ENCODE measurements around the gene XPNPEP2. TPM values are rescaled to one million over a fixed set of nuclear protein-coding genes. Genes with fewer than 3 reads are reported as not detected.

Gene XPNPEP2
- total RNA-seq, 1 experiment from 2014 or later, result not detected

DNA sequence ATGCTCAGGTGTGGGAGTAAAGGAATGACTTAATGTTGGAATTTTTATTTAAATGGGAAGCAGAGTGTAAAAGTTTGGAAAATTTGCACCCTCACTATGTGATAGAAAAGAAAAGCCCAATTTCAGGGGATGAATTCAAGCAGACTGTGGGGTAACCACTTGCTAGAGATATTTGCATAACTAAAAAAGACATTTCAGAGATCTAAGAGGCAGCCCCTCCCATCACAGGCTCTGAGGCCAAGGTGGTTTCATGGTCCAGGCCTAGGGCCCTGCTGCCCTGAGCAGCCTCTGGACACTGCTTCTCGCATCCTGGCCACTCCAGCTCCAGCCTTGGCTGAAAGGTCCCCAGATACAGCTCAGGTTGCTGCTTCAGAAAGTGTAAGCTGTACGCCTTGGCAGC is 5.9 kb upstream of the XPNPEP2 start:
- intact Hi-C loops (cut with micrococcal nuclease; ENCODE audit: unreplicated experiment), result no loop called here
- Histone ChIP-seq H3K9me3 (ENCODE audit: control insufficient read depth, insufficient read depth, low read depth, low read length) (no peaks in the 10 kb centered on the region), H3K4me3 (ENCODE audit: low read depth in 2 of 2, low read length in 2 of 2) (no peak overlapping the region), H3K27ac (ENCODE audit: low read length) (no peak overlapping the region), H3K4me1 (ENCODE audit: control insufficient read depth, insufficient read depth, low read length) (no peaks in the 10 kb centered on the region), H3K36me3 (ENCODE audit: control insufficient read depth, insufficient read depth, low read length) (no peaks in the 10 kb centered on the region), H3K27me3 (ENCODE audit: control insufficient read depth, insufficient read depth, low read length) (no peaks in the 10 kb centered on the region)
- DNase-seq (ENCODE audit: low read depth, low spot score) (no peak), ATAC-seq (no peak)
- no TSS peak for BruUV-seq (replicated peaks)
- in situ Hi-C loops (cut with HindIII; ENCODE audit: low pct_unique_long_range_greater_than_20kb, low sequenced_read_pairs), result no loop called here
- POLR2A ChIA-PET, result no interaction called here
- CTCF ChIA-PET, result no interaction called here
- TF ChIP-seq SIN3A (IDR thresholded peaks at IDR 0.05; ENCODE audit: borderline replicate concordance, insufficient read depth, low read depth, low read length) (no peak), TCF7L2 (IDR thresholded peaks at IDR 0.05; ENCODE audit: low read depth, low read length) (no peak)
- TF ChIP-seq, protein P1, sequence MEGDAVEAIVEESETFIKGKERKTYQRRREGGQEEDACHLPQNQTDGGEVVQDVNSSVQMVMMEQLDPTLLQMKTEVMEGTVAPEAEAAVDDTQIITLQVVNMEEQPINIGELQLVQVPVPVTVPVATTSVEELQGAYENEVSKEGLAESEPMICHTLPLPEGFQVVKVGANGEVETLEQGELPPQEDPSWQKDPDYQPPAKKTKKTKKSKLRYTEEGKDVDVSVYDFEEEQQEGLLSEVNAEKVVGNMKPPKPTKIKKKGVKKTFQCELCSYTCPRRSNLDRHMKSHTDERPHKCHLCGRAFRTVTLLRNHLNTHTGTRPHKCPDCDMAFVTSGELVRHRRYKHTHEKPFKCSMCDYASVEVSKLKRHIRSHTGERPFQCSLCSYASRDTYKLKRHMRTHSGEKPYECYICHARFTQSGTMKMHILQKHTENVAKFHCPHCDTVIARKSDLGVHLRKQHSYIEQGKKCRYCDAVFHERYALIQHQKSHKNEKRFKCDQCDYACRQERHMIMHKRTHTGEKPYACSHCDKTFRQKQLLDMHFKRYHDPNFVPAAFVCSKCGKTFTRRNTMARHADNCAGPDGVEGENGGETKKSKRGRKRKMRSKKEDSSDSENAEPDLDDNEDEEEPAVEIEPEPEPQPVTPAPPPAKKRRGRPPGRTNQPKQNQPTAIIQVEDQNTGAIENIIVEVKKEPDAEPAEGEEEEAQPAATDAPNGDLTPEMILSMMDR (IDR thresholded peaks at IDR 0.05), result no peak

DNA sequence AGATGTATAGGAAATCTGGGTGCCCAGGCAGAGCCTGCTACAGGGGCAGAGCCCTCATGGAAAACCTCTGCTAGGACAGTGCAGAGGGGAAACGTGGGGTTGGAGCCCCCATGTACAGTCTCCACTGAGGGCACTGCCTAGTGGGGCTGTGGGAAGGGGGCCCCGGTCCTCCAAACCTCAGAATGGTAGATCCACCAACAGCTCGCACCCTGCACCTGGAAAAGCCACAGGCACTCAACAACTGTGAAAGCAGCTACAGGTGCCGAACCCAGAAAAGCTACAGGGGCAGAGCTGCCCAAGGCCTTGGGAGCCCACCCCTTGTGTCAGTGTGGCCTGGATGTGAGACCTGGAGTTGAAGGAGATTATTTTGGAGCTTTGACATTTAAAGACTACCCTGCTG is 5.4 kb upstream of the XPNPEP2 start:
- H3K27ac ChIP-seq (ENCODE audit: low read length), result no peak overlapping the region
- intact Hi-C loops (cut with micrococcal nuclease; ENCODE audit: unreplicated experiment) (no loop called here), in situ Hi-C loops (cut with HindIII; ENCODE audit: low pct_unique_long_range_greater_than_20kb, low sequenced_read_pairs) (no loop called here)
- H3K27me3 ChIP-seq (ENCODE audit: control insufficient read depth, insufficient read depth, low read length), result no peaks in the 10 kb centered on the region
- no TSS peak for BruUV-seq (replicated peaks)
- ATAC-seq, result no peak
- no peak for DNase-seq (ENCODE audit: low read depth, low spot score)
- no peak overlapping the region for H3K4me3 ChIP-seq (ENCODE audit: low read depth in 2 of 2, low read length in 2 of 2)
- TF ChIP-seq, protein P2, sequence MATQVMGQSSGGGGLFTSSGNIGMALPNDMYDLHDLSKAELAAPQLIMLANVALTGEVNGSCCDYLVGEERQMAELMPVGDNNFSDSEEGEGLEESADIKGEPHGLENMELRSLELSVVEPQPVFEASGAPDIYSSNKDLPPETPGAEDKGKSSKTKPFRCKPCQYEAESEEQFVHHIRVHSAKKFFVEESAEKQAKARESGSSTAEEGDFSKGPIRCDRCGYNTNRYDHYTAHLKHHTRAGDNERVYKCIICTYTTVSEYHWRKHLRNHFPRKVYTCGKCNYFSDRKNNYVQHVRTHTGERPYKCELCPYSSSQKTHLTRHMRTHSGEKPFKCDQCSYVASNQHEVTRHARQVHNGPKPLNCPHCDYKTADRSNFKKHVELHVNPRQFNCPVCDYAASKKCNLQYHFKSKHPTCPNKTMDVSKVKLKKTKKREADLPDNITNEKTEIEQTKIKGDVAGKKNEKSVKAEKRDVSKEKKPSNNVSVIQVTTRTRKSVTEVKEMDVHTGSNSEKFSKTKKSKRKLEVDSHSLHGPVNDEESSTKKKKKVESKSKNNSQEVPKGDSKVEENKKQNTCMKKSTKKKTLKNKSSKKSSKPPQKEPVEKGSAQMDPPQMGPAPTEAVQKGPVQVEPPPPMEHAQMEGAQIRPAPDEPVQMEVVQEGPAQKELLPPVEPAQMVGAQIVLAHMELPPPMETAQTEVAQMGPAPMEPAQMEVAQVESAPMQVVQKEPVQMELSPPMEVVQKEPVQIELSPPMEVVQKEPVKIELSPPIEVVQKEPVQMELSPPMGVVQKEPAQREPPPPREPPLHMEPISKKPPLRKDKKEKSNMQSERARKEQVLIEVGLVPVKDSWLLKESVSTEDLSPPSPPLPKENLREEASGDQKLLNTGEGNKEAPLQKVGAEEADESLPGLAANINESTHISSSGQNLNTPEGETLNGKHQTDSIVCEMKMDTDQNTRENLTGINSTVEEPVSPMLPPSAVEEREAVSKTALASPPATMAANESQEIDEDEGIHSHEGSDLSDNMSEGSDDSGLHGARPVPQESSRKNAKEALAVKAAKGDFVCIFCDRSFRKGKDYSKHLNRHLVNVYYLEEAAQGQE (IDR thresholded peaks at IDR 0.05; ENCODE audit: insufficient read depth in 1 of 2, low read depth in 2 of 2, low read length in 1 of 2), result no peak
- TF ChIP-seq, protein P1 (IDR thresholded peaks at IDR 0.05), result no peak
- ChIA-PET POLR2A (no interaction called here), CTCF (no interaction called here)
- H3K36me3 ChIP-seq (ENCODE audit: control insufficient read depth, insufficient read depth, low read length), result no peaks in the 10 kb centered on the region
- H3K4me1 ChIP-seq (ENCODE audit: control insufficient read depth, insufficient read depth, low read length), result no peaks in the 10 kb centered on the region
- no peaks in the 10 kb centered on the region for H3K9me3 ChIP-seq (ENCODE audit: control insufficient read depth, insufficient read depth, low read depth, low read length)

DNA sequence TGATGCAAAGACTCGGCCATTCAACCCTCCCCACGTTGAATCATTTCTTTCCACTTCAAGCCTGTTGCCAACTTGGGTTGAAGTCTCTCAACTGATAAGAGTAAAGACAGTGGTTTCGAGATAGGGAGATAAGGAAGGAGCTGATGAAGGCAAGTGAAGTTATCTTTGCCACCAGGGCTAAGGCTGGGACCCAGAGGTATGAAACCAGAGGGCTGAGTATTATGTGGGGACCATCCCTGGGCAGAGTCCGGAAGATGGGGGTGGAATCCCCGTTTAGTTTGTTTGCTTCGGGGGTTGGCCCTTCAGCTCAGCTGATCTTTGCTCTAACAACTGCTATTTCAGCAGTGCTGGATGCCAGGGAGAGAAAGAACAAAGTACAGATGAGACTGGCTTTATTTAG is 2.3 kb upstream of the XPNPEP2 start:
- CTCF ChIA-PET, result no interaction called here
- no peak for ATAC-seq
- intact Hi-C loops (cut with micrococcal nuclease; ENCODE audit: unreplicated experiment) (no loop called here), in situ Hi-C loops (cut with HindIII; ENCODE audit: low pct_unique_long_range_greater_than_20kb, low sequenced_read_pairs) (no loop called here)
- Histone ChIP-seq H3K4me3 (ENCODE audit: low read depth in 2 of 2, low read length in 2 of 2) (no peak overlapping the region), H3K27ac (ENCODE audit: low read length) (no peak overlapping the region), H3K27me3 (ENCODE audit: control insufficient read depth, insufficient read depth, low read length) (no peaks in the 10 kb centered on the region), H3K4me1 (ENCODE audit: control insufficient read depth, insufficient read depth, low read length) (no peaks in the 10 kb centered on the region), H3K9me3 (ENCODE audit: control insufficient read depth, insufficient read depth, low read depth, low read length) (no peaks in the 10 kb centered on the region), H3K36me3 (ENCODE audit: control insufficient read depth, insufficient read depth, low read length) (no peaks in the 10 kb centered on the region)
- POLR2A ChIA-PET, result no interaction called here
- no peak for DNase-seq (ENCODE audit: low read depth, low spot score)
- no TSS peak for BruUV-seq (replicated peaks)
- TF ChIP-seq TCF7L2 (IDR thresholded peaks at IDR 0.05; ENCODE audit: low read depth, low read length), result no peak
- TF ChIP-seq, protein P2 (IDR thresholded peaks at IDR 0.05; ENCODE audit: insufficient read depth in 1 of 2, low read depth in 2 of 2, low read length in 1 of 2), result no peak
- TF ChIP-seq, protein P1 (IDR thresholded peaks at IDR 0.05), result no peak
- TF ChIP-seq POLR2AphosphoS5 (IDR thresholded peaks at IDR 0.05; ENCODE audit: low read depth, low read length), result no peak
